ENCODE measurements around the gene GPR176.

Gene GPR176

GRCh38 chr15:39860200-39860599 is 59.9 kb downstream of the GPR176 start:
- DNase-seq (ENCODE audit: low read depth in 2 of 2, low spot score in 1 of 2), result no peak

DNA sequence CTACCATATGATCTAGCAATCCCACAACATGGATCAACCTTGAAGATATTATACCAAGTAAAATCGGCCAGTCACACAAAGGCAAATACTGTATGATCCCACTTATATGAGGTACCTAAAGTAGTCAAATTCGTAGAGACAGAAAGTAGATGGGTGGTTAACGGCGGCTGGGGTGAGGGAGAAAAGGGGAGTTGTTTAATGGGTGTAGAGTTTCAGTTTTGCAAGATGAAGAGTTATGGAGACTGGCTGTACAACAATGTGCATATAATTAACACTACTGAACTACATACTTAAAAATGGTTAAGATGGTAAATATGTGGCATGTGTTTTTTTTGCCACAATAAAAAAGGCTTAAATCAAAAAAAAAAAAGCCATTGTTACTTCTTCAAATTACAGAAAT is 60.4 kb downstream of the GPR176 start:
- DNase-seq (ENCODE audit: low read depth in 2 of 2, low spot score in 1 of 2), result no peak

GRCh38 chr15:39857132-39857531 is 62.9 kb downstream of the GPR176 start:
- DNase-seq (ENCODE audit: low read depth in 2 of 2, low spot score in 1 of 2), result no peak

- no peak for DNase-seq (ENCODE audit: low read depth in 2 of 2, low spot score in 1 of 2)
These were observed 63.7 kb downstream of the GPR176 start for GRCh38 chr15:39856357-39856756.

DNA sequence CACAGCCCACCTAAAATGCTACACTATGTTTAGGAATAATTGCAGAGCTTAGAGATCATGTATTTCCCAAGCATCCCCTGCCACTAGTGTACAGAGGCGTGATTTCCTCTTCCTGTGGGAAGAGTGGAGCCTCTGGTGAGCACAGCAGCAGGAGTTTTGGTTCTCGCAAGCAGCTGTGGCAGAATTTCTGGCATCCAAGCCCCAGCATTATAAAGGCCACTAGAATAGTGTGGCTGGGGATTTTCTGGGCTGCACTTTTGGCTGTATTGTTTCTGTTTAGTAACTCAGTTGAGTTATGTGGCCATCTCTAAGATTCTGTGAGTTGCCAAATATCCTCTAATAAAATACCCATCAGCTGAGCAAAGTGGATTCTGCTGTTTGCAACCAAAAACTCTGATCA is 64.7 kb downstream of the GPR176 start:
- DNase-seq (ENCODE audit: low read depth in 2 of 2, low spot score in 1 of 2), result no peak

- DNase-seq (ENCODE audit: low read depth in 2 of 2, low spot score in 1 of 2), result no peak
These were observed 65.9 kb downstream of the GPR176 start for GRCh38 chr15:39854161-39854560.

- no peak for DNase-seq (ENCODE audit: low read depth in 2 of 2, low spot score in 1 of 2)
These were observed 67.8 kb downstream of the GPR176 start for GRCh38 chr15:39852250-39852649.

GRCh38 chr15:39851500-39852092 is 68.5 kb downstream of the GPR176 start:
- no peak for DNase-seq (ENCODE audit: low read depth in 2 of 2, low spot score in 1 of 2)

GRCh38 chr15:39850436-39850835 is 69.6 kb downstream of the GPR176 start:
- DNase-seq (ENCODE audit: low read depth in 2 of 2, low spot score in 1 of 2), result no peak

DNA sequence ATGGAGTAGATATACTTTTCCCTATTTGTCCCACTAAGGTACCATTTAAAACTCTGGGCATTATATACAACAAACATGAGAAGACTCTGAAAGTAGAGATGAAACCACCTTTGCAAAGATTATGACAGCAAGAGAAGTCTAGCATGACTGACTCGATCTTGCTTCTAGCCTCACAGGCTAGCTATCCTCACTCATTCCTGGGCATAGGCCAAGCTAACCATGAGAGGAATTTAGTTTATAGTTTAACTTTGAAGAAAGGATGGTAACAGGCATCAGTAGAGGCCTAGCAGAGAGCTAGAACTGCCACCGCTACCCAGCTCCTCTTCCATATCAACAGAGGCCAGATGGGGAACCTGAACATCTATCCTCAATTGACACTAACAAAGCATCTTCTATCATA is 74.0 kb downstream of the GPR176 start:
- no peak for DNase-seq (ENCODE audit: low read depth in 2 of 2, low spot score in 1 of 2)

GRCh38 chr15:39845582-39845981 is 74.5 kb downstream of the GPR176 start:
- DNase-seq (ENCODE audit: low read depth in 2 of 2, low spot score in 1 of 2), result no peak

DNA sequence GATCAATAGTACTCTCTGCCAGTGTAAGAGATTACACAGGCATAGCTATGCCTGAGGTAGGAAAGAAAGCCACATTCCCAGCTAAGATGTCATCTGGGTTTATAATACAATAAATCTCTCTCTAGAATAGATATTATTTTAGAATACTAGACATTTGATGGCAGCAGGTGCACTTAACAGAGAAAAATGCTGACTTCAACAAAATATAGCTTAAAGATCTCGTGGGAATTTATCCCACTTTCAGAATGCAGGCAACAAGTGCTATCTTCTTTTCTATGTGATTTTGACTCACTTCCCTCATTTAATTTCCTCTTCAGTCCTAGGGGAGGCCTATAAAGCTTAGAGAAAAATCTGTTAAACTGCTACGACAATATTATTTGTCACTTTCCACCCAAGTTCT is 76.5 kb downstream of the GPR176 start:
- no peak for DNase-seq (ENCODE audit: low read depth in 2 of 2, low spot score in 1 of 2)

DNA sequence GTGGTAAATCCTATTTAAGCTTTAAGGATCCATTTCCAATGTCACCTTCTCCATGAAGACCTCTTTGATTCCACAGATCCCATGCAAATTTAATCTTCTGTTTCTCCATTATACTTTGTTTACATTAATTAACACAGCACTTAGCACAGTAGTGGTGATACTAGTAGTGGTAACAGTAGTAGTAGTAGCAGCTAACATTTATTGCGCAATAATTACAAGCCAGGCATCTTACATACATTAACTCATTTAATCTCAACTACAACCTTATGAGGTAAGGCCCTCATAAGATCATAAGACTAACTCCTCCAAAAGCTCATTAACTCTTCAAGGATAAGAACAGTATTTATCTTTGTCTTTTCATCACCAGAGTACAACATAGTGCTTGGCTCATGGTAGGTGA is 82.6 kb downstream of the GPR176 start:
- DNase-seq (ENCODE audit: low read depth in 2 of 2, low spot score in 1 of 2), result no peak

GRCh38 chr15:39835550-39835949 is 84.5 kb downstream of the GPR176 start:
- no peak for DNase-seq (ENCODE audit: low read depth in 2 of 2, low spot score in 1 of 2)

DNA sequence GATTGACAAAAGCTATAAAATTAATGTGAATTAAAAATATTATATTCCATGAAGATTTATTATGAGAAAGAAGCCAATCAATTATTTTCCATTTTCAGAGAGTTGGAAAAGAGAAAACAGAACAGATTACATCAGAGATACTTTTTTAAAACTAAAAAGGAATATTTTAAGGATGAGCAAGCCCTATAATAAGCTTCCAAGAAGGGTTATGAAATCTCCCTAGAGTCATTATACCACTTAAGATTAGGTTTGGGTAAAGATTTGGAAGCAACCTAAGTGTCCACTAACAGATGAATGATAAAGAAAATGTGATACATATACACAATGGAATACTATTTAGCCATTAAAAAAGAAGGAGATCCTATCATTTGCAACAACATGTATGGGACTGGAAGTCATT is 85.8 kb downstream of the GPR176 start:
- DNase-seq (ENCODE audit: low read depth in 2 of 2, low spot score in 1 of 2), result no peak

DNA sequence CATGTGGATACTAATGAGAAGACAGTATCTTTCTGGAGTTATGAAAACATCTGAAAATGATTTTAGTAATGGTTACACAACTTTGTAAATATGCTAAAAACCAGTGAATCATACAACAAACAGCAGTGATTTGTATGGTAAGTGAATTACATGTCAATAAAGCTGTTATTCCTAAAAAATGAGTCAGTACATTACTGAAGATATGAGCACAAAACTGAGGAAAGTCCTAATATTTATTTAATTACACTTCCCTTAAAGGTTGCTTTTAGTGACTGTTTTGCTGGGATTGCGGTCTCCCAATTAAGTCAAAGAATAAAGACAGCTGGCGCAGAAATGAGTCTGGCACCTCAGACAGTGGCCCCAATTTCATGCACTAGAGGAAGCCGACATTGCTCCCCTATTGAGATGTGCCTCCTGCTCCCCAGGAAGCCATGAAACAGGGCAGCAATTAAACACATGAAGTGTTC is 86.5 kb downstream of the GPR176 start:
- DNase-seq (ENCODE audit: low read depth in 2 of 2, low spot score in 1 of 2), result no peak

- no peak for DNase-seq (ENCODE audit: low read depth in 2 of 2, low spot score in 1 of 2)
These were observed 89.9 kb downstream of the GPR176 start for GRCh38 chr15:39830166-39830565.

DNA sequence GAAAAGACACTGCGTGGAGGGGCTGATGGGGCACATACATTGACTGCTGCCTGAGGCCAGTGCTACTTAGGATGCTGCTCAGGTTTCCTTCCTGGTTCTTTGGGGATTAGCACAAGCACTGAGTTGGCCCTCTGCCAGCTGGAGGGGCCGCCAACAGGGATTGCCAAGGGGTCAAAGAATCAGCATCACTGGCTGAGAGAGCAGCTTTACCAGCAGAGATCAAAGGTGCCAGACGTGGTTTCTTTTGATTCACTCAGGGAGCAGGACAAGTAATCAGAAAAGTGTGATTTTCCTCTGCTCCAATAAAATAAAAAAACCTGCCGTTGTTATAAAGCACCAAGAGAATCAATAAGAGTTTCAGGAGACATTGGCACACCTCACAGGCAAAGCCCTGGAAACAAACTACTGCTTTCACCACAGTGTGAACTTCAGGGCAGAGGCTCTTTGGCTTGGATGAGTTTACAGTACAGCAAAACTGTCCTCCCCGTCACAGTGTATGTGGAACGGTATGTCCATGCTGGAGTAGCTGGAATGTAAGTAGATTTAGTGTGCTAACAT is 91.6 kb downstream of the GPR176 start:
- no peak for DNase-seq (ENCODE audit: low read depth in 2 of 2, low spot score in 1 of 2)

GRCh38 chr15:39826975-39827374 is 93.1 kb downstream of the GPR176 start:
- DNase-seq (ENCODE audit: low read depth in 2 of 2, low spot score in 1 of 2), result no peak

DNA sequence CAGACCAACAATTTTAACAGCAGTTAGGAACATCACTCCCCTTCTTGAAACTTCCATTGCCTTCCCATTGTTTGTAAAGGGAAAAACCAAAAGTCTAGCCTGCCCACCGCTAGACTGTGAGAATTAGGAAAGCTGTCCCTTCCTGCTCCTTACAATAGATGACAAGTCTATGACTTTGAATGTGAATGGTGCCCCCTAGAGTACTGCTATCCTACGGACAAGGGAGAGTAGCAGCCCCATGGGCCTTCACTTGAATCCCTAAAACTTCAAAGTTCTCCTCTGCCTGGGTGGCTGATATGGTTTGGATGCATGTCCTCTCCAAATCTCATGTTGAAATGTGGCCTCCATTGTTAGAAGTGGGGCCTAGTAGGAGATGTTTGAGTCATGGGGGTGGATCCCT is 96.4 kb downstream of the GPR176 start:
- DNase-seq (ENCODE audit: low read depth in 2 of 2, low spot score in 1 of 2), result no peak

DNA sequence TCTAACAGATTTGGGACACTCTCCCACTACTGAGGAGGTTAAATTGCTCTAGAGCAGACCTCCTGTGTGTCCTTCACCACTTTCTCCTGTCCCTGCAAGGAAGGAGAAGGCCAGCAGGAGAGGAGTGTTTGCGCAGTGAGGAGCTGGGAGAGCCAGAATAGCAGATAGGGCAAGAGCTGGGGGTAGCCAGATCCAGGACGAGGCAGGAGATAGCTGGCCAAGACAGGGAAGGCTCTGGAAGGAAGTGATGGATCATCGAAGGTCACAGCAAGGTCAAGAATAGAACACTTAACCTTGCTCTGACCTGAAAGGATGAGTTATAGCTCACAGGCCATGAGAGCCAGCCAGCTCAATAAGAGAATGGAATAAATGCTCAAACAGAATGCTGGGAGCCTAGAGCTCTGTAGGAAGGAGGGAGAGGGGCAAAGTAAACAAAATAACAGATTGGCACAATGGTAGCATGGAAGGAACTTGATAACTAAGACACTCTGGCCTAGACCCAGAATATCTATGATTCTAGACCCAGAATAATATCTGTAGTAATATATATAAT is 99.9 kb downstream of the GPR176 start:
- no peak for DNase-seq (ENCODE audit: low read depth in 2 of 2, low spot score in 1 of 2)

DNA sequence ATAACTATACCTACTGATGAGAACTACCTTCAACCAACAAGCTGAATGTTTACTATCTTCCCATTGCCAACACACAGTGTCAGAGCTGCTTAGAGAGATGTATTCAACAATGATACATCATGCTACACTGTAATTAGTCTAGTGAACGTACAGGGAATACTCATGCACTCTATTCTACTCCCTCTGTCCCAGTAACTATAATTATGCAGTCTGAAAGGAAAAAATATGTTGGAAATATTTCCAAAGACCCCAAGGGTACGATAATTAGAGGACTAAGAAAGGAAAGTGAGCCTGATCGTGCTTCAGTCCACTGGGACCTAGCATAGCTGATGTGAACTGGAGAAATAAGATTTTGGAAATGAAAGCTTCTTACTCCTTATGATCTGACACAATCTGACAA is 100.5 kb downstream of the GPR176 start:
- no peak for DNase-seq (ENCODE audit: low read depth in 2 of 2, low spot score in 1 of 2)

GRCh38 chr15:39817892-39818291 is 102.2 kb downstream of the GPR176 start:
- DNase-seq (ENCODE audit: low read depth in 2 of 2, low spot score in 1 of 2), result no peak
